Heart left ventricle (tissue), 16 donors: ENCODE measurements around the gene MECP2. TPM values are rescaled to one million over a fixed set of nuclear protein-coding genes. Genes with fewer than 3 reads are reported as not detected.

ENCODE experiments used
- ATAC-seq, 4 donors: fragments of 200-7000 bp; cut with Tn5 transposase; one replicate each; pipeline ENCODE4 v1.9.1; 2020 to 2022; ENCODE audit warnings: moderate library complexity in 4 of 4, mild to moderate bottlenecking in 3 of 4, moderate number of reproducible peaks in 1 of 4
- DNase-seq, 5 donors: peaks; one replicate each; pipeline ENCODE4 v3.0.0-alpha.2; 2020
- H3K27ac ChIP-seq, 12 donors: fragments of 200-600 bp; sonication (generic) in 4 of 12; one replicate each; pipeline versions ENCODE4 v1.5.0 to v1.8.0; 2016 to 2022; ENCODE audit warnings: mild to moderate bottlenecking in 2 of 12
- H3K27me3 ChIP-seq, 9 donors: fragments of 200-600 bp; sonication (generic) in 2 of 9; one replicate each; pipeline versions ENCODE4 v1.5.1 to v1.8.0; 2016 to 2022; ENCODE audit warnings: mild to moderate bottlenecking in 3 of 9
- H3K36me3 ChIP-seq, 9 donors: fragments of 200-600 bp; sonication (generic) in 2 of 9; one replicate each; pipeline versions ENCODE4 v1.5.0 to v1.8.0; 2018 to 2022; ENCODE audit warnings: mild to moderate bottlenecking in 2 of 9
- H3K4me1 ChIP-seq, 12 donors: fragments of 200-600 bp; sonication (generic) in 4 of 12; one replicate each; pipeline versions ENCODE4 v1.5.0 to v1.8.0; 2016 to 2022; ENCODE audit warnings: mild to moderate bottlenecking in 3 of 12
- H3K4me3 ChIP-seq, 12 donors: fragments of 200-600 bp; sonication (generic) in 4 of 12; one replicate each; pipeline versions ENCODE4 v1.5.0 to v1.8.0; 2017 to 2022; ENCODE audit warnings: mild to moderate bottlenecking in 9 of 12, moderate library complexity in 4 of 12
- H3K9me3 ChIP-seq, 12 donors: fragments of 200-600 bp; sonication (generic) in 4 of 12; one replicate each; pipeline versions ENCODE4 v1.5.0 to v1.8.0; 2016 to 2022; ENCODE audit warnings: mild to moderate bottlenecking in 1 of 12
- CTCF ChIP-seq, 12 donors: fragments of 200-600 bp; sonication (generic) in 4 of 12; IDR thresholded peaks; one replicate each; pipeline versions ENCODE4 v1.5.0 to v1.8.0; 2018 to 2022; ENCODE audit warnings: antibody characterized with exemption in 12 of 12, mild to moderate bottlenecking in 5 of 12
- POLR2A ChIP-seq, 2 donors: fragments of 450-650 bp; IDR thresholded peaks; one replicate each; pipeline ENCODE4 v1.6.1; 2017; ENCODE audit warnings: antibody characterized with exemption in 2 of 2, mild to moderate bottlenecking in 2 of 2, moderate library complexity in 2 of 2
- WGBS, 4 donors: extraction: QIAGEN DNeasy Blood & Tissue Kit in 2 of 4; methylation state at CpG; one replicate each; pipeline versions ENCODE4 v1.1.5 to v1.1.7; 2013 to 2018; 5-methylcytosine and 5-hydroxymethylcytosine counted together
- intact Hi-C, 10 donors: fragments of 100-400 bp; cut with DNase I; formaldehyde crosslinking; loops; one replicate each; pipeline versions ENCODE4 v1.11.1 to v1.14.2; 2022
- polyA plus RNA-seq, 2 donors: library from polyadenylated mRNA; stranded (reverse); fragments of 200-250 nt; gene quantifications; one replicate each; pipeline ENCODE4 v1.2.3, GENCODE V29; 2013
- total RNA-seq, 9 donors: library from RNA; depleted of rRNA in 2 of 9; stranded (reverse); fragments of >200 nt in 2 of 9; fragmentation: NEBNext Ultra II Directional in 3 of 9; extraction: Animal tissue kit (Norgen Biotek cat#: 25700) in 3 of 9; gene quantifications; one replicate each; pipeline versions ENCODE4 v1.1.0 to v1.2.4, GENCODE V29; 2016 to 2023
- donor health status: ischemic (EF 13 %, LVEDD 7.1; RV severe dilation, severe dysfunction).
- donor health status: healthy with polysubstance abuse.
- donor health status: DM: no; HTN: yes; CAD: no.
- donor health status: DM: no; HTN: no; CAD: no.
- donor health status: ischemic (EF 25% LVEDD 6.9; RV normal size, moderate dysfunction).
- donor health status: ischemic (EF 25% LVEDD 5.7; RV mildly dilated, moderate dysfunction).
- donor health status: healthy.
- donor health status: DM: yes; HTN: yes; CAD: no.
- donor health status: ischemic (EF 35%, LVEDD 5.7; RV mildly dilated, moderate dysfunction).
- donor health status: nonischemic (EF 11% LVEDD 7.7; RV severe dilation, severe dysfunction).
- donor health status: DM: yes; HTN: yes; CAD: no.
- donor health status: PGD.
- donor health status: ischemic (EF 29% LVEDD 5.4; RV normal size, mild dysfunction).
- donor health status: nonischemic (EF 23%, LVEDD 6.1; RV moderate dilation, normal function).

MECP2 gene
- total and polyA plus RNA-seq, 11 donors: 22.7 to 83.3 (median 33.6) TPM

GRCh38 chrX:154028502-154029184 is 68.9 kb downstream of the MECP2 start:
- no peak for ATAC-seq
- Histone ChIP-seq H3K4me3 (no peak overlapping the region), H3K9me3 (no peaks in the 10 kb centered on the region), H3K27ac (no peak overlapping the region), H3K4me1 (peaks cover 0 to 31% (median 1%) of the 10 kb centered on the region in 12 donors), H3K36me3 (peaks cover 0 to 49% (median 28%) of the 10 kb centered on the region in 9 donors), H3K27me3 (peaks cover 0 to 45% (median 0%) of the 10 kb centered on the region in 9 donors)
- 62 to 81% (median 73%) methylated on average over 13 of the region's 13 CpGs for WGBS, 4 donors
- no peak for TF ChIP-seq CTCF (IDR thresholded peaks at IDR 0.05)
- no peak for TF ChIP-seq POLR2A (IDR thresholded peaks at IDR 0.05)
- no peak for DNase-seq
- intact Hi-C loops: loop anchor here in 1 of 10 donors (10.0 kb wide), 1 partner anchor 66 kb away; the partner anchor contains the start of gene MECP2

- intact Hi-C loops: loop anchor here in 1 of 10 donors (10.0 kb wide), 1 partner anchor 67 kb away; the partner anchor contains the start of gene MECP2
- no peak for ATAC-seq
- Histone ChIP-seq H3K27me3 (peaks cover 0 to 51% (median 0%) of the 10 kb centered on the region in 9 donors), H3K27ac (no peak overlapping the region), H3K4me1 (peaks cover 0 to 27% (median 1%) of the 10 kb centered on the region in 12 donors), H3K36me3 (peaks cover 0 to 49% (median 28%) of the 10 kb centered on the region in 9 donors), H3K9me3 (no peaks in the 10 kb centered on the region), H3K4me3 (no peak overlapping the region)
- no peak for DNase-seq
- WGBS, 4 donors: 38 to 86% (median 61%) methylated on average over 1 of the region's 1 CpG
- TF ChIP-seq POLR2A (IDR thresholded peaks at IDR 0.05) (no peak), CTCF (IDR thresholded peaks at IDR 0.05) (no peak)
These were observed 69.5 kb downstream of the MECP2 start for GRCh38 chrX:154027986-154028385.

- DNase-seq: no peak
- Histone ChIP-seq H3K4me3 (no peak overlapping the region), H3K9me3 (no peaks in the 10 kb centered on the region), H3K27me3 (peaks cover 0 to 59% (median 0%) of the 10 kb centered on the region in 9 donors), H3K4me1 (peaks cover 0 to 19% (median 1%) of the 10 kb centered on the region in 12 donors), H3K36me3 (peaks cover 0 to 45% (median 28%) of the 10 kb centered on the region in 9 donors), H3K27ac (no peak overlapping the region)
- 78 to 80% (median 79%) methylated on average over 6 of the region's 6 CpGs for WGBS, 4 donors
- ATAC-seq: no peak
- intact Hi-C loops: loop anchor here in 1 of 10 donors (10.0 kb wide), 1 partner anchor 68 kb away; the partner anchor contains the start of gene MECP2
- TF ChIP-seq POLR2A (IDR thresholded peaks at IDR 0.05) (no peak), CTCF (IDR thresholded peaks at IDR 0.05) (no peak)
These were observed 70.5 kb downstream of the MECP2 start for GRCh38 chrX:154027022-154027402.
